ENCODE measurements around the gene AIFM1.
A peak's percentile ranks its signal among the peaks of the same experiment; 100 is the strongest.

AIFM1 gene

DNA sequence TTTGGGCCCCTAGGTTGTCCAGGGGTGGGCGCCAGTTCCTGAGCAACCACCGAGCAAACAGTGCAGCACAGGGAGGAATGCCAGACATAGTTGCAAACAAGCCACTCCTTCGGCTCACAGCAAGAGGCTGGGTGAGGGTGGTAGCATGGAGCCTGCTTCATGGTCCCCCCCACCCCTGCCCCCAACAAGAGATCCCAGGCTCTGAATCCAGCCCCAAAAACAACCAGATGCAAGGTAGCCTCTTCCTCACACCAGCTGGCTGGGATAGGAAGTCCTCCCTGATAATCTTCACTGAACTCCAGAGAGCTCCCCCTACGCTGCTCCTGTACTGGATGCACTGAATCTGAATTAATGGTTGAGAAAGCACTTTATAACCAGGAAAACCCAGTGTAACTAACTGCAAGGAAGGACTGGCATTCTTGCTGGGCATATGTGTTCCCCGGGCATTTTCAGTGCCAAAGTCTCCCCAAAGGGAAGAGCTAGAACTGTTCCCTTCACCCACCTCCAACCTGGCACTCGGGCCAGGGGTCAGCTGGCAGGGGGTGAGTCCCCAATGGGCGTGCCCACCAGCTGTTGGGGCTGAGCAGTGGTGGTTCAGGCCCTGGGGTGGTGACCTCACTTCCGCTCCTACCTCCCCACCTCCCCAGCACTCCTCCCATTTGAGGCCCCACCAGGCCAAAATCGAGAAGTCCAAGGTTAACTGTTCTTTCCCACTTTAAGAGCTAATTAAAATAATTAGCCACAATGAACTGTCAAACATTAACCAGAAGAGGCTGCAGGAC is 56.8 kb downstream of the AIFM1 start:
- no peak for DNase-seq (ENCODE audit: low read depth)
- TF ChIP-seq, protein P1, sequence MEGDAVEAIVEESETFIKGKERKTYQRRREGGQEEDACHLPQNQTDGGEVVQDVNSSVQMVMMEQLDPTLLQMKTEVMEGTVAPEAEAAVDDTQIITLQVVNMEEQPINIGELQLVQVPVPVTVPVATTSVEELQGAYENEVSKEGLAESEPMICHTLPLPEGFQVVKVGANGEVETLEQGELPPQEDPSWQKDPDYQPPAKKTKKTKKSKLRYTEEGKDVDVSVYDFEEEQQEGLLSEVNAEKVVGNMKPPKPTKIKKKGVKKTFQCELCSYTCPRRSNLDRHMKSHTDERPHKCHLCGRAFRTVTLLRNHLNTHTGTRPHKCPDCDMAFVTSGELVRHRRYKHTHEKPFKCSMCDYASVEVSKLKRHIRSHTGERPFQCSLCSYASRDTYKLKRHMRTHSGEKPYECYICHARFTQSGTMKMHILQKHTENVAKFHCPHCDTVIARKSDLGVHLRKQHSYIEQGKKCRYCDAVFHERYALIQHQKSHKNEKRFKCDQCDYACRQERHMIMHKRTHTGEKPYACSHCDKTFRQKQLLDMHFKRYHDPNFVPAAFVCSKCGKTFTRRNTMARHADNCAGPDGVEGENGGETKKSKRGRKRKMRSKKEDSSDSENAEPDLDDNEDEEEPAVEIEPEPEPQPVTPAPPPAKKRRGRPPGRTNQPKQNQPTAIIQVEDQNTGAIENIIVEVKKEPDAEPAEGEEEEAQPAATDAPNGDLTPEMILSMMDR (conservative IDR thresholded peaks at IDR 0.05; ENCODE audit: control insufficient read depth, insufficient read depth, low read depth, low read length) = no peak
- H3K4me3 ChIP-seq (ENCODE audit: control insufficient read depth, low read depth, low read length) = peak overlapping the region; percentile 54

DNA sequence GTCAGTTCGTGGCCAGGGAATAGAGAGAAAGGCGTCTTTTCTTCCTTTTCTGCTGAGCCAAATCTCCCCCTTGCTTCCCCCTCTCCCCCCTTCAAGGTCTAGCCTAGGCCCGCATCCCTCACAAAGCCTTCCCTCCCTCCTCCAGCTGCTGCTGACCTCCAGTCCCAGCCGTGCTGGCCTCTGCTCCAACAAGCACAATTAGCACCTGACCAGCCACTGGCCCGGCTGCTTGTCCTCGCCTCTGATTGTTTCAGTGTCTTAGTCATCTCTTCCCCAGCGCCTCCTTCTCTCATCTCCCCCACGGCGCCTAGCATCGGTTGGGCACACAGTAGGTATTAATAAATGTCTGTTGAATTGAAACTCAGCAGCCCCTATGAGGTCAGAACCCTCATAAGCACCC is 59.6 kb downstream of the AIFM1 start:
- DNase-seq (ENCODE audit: low read depth) = peak; percentile 48
- TF ChIP-seq, protein P1 (conservative IDR thresholded peaks at IDR 0.05; ENCODE audit: control insufficient read depth, insufficient read depth, low read depth, low read length) = no peak
- H3K4me3 ChIP-seq (ENCODE audit: control insufficient read depth, low read depth, low read length) = no peak overlapping the region

DNA sequence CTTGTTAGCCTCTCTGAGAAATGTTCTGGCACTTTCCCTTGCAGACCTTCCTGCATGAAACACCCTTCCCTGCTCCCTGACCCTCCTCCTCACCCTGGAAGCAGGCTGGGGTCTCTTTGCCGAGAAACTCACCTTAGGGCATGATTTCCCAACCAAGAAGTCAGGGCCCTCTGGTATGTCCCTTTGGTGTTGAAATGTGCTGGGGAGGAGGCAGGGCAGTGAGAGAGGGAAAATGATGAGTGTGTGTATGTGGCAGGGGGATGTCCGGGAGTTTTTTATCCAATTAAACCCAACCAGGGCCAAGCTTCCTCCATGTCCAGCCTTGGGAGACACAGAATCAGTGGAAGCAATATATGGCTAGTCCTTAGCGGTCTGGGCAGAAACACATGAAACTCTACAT is 60.4 kb downstream of the AIFM1 start:
- TF ChIP-seq, protein P1 (conservative IDR thresholded peaks at IDR 0.05; ENCODE audit: control insufficient read depth, insufficient read depth, low read depth, low read length) = no peak
- no peak for DNase-seq (ENCODE audit: low read depth)
- H3K4me3 ChIP-seq (ENCODE audit: control insufficient read depth, low read depth, low read length) = no peak overlapping the region

DNA sequence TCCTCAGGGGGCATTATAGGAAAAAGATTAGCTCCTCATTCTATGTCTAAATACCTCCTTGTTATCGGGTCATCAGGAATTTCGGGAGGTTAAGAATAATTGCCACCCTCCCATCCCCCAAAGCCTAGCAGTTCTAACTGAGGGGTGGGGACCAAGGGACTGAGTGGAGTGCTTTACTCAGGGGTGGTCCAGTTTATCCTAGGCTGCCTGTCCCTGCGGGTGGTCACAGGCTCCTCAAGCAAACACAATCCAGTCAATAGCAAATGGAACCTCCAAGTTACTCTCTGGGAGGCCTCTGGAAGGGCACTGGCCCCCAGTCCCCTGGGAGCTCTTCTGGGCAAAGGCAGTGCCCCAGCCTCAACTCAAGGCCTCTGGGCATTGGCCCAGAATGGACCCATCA is 62.0 kb downstream of the AIFM1 start:
- TF ChIP-seq, protein P1 (conservative IDR thresholded peaks at IDR 0.05; ENCODE audit: control insufficient read depth, insufficient read depth, low read depth, low read length) = no peak
- H3K4me3 ChIP-seq (ENCODE audit: control insufficient read depth, low read depth, low read length) = no peak overlapping the region
- DNase-seq (ENCODE audit: low read depth) = no peak

DNA sequence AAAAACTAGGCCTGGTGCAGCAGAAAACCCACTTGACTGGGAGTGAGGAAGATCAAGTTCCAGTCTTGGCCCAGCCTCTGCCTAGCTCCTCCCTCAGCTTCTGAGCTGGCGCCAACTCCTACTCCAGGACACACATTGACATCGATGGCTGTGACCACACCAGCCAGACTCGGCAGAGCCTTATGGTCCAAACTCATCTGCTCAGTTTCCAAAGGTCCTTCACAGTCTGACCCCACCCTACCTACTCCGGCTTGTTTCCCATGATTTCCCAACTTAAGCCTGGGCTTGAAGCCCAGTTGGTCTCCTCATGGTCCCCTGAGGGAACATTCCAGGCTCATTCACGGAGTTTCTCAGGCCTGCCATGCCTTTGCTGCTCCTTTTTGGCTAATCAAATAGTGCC is 65.5 kb downstream of the AIFM1 start:
- TF ChIP-seq, protein P1 (conservative IDR thresholded peaks at IDR 0.05; ENCODE audit: control insufficient read depth, insufficient read depth, low read depth, low read length) = no peak
- peak; percentile 96 for DNase-seq (ENCODE audit: low read depth)
- H3K4me3 ChIP-seq (ENCODE audit: control insufficient read depth, low read depth, low read length) = no peak overlapping the region

DNA sequence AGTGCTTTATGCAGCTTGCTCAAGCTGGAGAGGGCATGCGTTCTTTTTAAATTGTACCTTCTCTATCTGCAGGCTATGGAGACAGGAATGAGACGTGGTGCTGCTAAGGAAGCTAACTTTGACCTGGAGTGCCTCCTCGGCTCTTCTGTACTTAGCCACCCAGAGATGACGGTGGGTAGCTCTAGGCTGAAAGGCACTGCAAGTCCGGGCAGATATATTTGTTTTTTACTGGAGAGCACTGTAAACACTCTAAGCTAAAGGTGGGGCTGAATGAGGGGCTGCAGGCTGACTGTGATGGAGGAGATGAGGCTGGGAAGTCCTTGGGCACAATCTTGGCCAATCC is 67.5 kb downstream of the AIFM1 start:
- no peak overlapping the region for H3K4me3 ChIP-seq (ENCODE audit: control insufficient read depth, low read depth, low read length)
- no peak for DNase-seq (ENCODE audit: low read depth)
- TF ChIP-seq, protein P1 (conservative IDR thresholded peaks at IDR 0.05; ENCODE audit: control insufficient read depth, insufficient read depth, low read depth, low read length) = no peak
